Measurements from ENCODE around the gene KCNJ2.

The KCNJ2 gene

GRCh38 chr17:70206361-70207010, 37.2 kb downstream of the KCNJ2 start:
- no peak for TF ChIP-seq CTCF (IDR thresholded peaks at IDR 0.05; ENCODE audit: low read depth, low read length)

DNA sequence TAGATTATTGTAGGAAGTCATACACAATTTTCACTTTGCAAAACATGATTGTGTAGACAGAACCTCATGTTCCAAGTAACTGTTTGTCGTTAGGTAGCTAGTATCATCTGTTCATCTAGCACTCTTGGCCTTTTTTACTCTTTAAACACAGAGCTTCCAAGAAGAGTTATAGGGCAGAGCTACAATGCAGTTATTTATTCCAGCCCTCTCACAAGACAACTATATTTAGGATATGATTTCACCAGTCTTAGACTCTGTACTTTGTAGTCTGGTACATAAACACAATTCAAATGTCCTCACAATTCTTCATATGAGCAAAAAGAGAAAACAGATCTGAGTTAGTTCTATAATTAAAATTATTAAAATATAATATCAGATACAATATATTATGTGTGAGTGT, 37.9 kb downstream of the KCNJ2 start:
- TF ChIP-seq CTCF (IDR thresholded peaks at IDR 0.05; ENCODE audit: low read depth, low read length), result no peak
- no peak overlapping the region for H3K4me3 ChIP-seq (replicated peaks in 1 of 2; ENCODE audit: low read depth in 2 of 2, low read length in 2 of 2)

More at GRCh38 chr17:70206361-70207010, 37.2 kb downstream of the KCNJ2 start:
- H3K4me3 ChIP-seq (replicated peaks in 1 of 2; ENCODE audit: low read depth in 2 of 2, low read length in 2 of 2), result no peak overlapping the region
- DNase-seq (ENCODE audit: low read depth in 2 of 2), result no peak

DNA sequence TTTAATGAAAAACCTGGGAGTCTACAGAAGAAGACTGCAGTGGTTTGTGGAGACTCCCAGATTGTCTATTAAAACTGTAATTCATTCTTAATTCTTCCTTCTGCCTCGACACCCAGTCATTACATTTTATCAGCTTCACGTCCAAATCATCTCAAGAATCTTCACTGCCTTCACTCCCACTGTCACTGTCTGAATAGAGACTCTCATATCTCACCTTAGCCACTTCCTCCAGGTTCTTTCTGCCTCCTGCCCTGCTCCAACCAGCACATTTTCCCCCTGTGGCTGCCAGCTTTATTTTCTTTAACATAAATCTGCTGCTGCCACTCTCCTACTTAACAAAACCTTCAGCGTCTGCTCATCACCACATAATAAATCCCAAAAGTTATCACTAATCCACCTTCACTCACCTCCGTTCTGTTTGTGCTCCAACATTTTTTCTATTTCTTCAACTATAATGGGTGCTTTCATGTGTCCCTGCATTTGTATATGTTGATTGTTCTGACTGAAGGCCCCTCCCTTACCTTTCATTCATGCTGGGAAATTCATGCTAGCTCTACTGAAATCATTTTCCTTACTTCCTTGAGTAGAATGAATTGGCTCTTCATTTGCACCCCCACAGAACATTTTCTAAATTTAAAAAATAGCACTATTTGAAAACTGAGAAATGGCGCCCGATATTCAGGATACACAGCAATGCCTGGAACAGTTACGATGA, 38.9 kb downstream of the KCNJ2 start:
- DNase-seq (ENCODE audit: low read depth in 2 of 2), result no peak
- TF ChIP-seq CTCF (IDR thresholded peaks at IDR 0.05; ENCODE audit: low read depth, low read length), result no peak
- H3K4me3 ChIP-seq (replicated peaks in 1 of 2; ENCODE audit: low read depth in 2 of 2, low read length in 2 of 2), result no peak overlapping the region

More for the DNA sequence above, 37.9 kb downstream of the KCNJ2 start:
- no peak for DNase-seq (ENCODE audit: low read depth in 2 of 2)

GRCh38 chr17:70208825-70209555, 39.7 kb downstream of the KCNJ2 start:
- H3K4me3 ChIP-seq (replicated peaks in 1 of 2; ENCODE audit: low read depth in 2 of 2, low read length in 2 of 2), result no peak overlapping the region

GRCh38 chr17:70215656-70216055, 46.3 kb downstream of the KCNJ2 start:
- no peak for DNase-seq (ENCODE audit: low read depth in 2 of 2)
- no peak for TF ChIP-seq CTCF (IDR thresholded peaks at IDR 0.05; ENCODE audit: low read depth, low read length)
- no peak overlapping the region for H3K4me3 ChIP-seq (replicated peaks in 1 of 2; ENCODE audit: low read depth in 2 of 2, low read length in 2 of 2)

More at GRCh38 chr17:70208825-70209555, 39.7 kb downstream of the KCNJ2 start:
- TF ChIP-seq CTCF (IDR thresholded peaks at IDR 0.05; ENCODE audit: low read depth, low read length), result no peak
- DNase-seq (ENCODE audit: low read depth in 2 of 2), result no peak

GRCh38 chr17:70217571-70217970, 48.2 kb downstream of the KCNJ2 start:
- TF ChIP-seq CTCF (IDR thresholded peaks at IDR 0.05; ENCODE audit: low read depth, low read length), result no peak

More at GRCh38 chr17:70217571-70217970, 48.2 kb downstream of the KCNJ2 start:
- DNase-seq (ENCODE audit: low read depth in 2 of 2), result no peak
- H3K4me3 ChIP-seq (replicated peaks in 1 of 2; ENCODE audit: low read depth in 2 of 2, low read length in 2 of 2), result no peak overlapping the region
